AG10803 (cell line): ENCODE data around the gene INPPL1.

Experiments used
- DNase-seq: peaks from one replicate; pipeline ENCODE4 v3.0.0; 2010; ENCODE audit warnings: low read depth
- H3K4me3 ChIP-seq: 2 replicates; pipeline ENCODE4 v1.5.1; 2011; ENCODE audit warnings: mild to moderate bottlenecking, low read length, control low read depth
- TF ChIP-seq, protein P1 (sequence below): conservative IDR thresholded peaks from 2 replicates; pipeline ENCODE4 v1.5.1; 2011; ENCODE audit warnings: mild to moderate bottlenecking, low read length, control low read depth, inconsistent platforms

INPPL1 gene

DNA sequence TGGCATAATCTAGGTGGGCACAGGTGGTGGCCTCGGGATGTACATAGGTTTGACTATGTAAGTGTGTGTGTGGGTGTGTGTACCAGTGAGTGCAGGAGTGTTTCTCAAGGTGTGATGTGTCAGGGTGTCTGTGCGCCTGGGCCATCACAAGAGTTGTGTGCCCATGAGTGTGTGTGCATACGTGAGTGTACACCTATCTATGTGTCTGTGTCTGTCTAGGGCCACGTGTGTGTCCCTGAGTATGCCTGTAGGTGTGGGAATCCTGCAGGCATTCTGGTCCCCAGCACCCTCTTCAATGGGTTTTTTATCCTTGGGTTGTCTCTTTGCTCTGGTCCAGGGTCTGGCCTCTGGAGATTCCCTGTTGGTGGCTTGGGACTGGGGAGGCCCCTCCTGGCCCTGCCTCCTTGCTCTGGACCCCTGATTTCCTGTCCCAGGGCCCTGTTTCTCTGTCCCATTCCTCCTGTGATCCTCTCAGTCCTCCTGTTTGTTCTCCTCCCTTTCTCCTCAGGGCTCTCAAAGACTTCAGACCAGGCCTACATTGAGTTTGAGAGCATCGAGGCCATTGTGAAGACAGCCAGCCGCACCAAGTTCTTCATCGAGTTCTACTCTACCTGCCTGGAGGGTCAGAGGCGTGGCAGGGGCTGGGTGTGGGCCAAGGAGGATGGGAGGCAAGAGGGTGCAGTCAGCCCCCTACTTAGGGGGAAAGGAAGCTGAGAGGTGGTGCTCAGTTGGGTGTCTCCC is 9.4 kb downstream of the INPPL1 start:
- DNase-seq, result no peak
- no peak overlapping the region for H3K4me3 ChIP-seq
- TF ChIP-seq, protein P1, sequence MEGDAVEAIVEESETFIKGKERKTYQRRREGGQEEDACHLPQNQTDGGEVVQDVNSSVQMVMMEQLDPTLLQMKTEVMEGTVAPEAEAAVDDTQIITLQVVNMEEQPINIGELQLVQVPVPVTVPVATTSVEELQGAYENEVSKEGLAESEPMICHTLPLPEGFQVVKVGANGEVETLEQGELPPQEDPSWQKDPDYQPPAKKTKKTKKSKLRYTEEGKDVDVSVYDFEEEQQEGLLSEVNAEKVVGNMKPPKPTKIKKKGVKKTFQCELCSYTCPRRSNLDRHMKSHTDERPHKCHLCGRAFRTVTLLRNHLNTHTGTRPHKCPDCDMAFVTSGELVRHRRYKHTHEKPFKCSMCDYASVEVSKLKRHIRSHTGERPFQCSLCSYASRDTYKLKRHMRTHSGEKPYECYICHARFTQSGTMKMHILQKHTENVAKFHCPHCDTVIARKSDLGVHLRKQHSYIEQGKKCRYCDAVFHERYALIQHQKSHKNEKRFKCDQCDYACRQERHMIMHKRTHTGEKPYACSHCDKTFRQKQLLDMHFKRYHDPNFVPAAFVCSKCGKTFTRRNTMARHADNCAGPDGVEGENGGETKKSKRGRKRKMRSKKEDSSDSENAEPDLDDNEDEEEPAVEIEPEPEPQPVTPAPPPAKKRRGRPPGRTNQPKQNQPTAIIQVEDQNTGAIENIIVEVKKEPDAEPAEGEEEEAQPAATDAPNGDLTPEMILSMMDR, result no peak

DNA sequence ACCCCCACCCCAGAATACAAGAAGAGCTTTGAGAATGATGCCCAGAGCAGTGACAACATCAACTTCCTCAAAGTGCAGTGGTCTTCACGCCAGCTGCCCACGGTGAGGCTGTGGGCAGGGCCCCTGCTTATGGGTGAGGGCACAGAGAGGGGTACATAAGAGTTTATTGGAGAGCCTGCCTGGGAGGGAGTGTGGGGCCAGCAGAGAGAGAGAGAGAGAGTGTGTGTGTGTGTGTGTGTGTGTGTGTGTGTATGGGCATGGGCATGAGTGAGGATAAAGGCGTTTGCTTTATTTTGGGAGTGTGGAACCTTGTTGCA is 9.9 kb downstream of the INPPL1 start:
- no peak overlapping the region for H3K4me3 ChIP-seq
- TF ChIP-seq, protein P1, result no peak

DNA sequence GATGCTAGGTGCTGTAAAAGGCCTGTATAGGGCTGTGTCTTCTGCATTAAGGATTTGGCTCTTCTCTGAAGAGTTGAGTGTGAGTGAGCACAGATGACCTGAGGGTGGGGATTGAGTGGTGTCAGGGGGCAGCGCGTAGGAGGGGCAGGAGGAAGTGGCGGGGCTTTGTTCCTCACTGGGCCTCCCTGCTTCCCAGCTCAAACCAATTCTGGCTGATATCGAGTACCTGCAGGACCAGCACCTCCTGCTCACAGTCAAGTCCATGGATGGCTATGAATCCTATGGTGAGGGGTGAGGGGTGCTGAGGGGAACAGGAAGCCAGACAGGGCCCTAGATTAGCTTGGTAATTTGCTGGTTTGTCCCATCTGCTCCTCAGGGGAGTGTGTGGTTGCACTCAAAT is 10.4 kb downstream of the INPPL1 start:
- DNase-seq, result no peak
- TF ChIP-seq, protein P1, result no peak
- no peak overlapping the region for H3K4me3 ChIP-seq

More for the DNA sequence above, 9.9 kb downstream of the INPPL1 start:
- no peak for DNase-seq

DNA sequence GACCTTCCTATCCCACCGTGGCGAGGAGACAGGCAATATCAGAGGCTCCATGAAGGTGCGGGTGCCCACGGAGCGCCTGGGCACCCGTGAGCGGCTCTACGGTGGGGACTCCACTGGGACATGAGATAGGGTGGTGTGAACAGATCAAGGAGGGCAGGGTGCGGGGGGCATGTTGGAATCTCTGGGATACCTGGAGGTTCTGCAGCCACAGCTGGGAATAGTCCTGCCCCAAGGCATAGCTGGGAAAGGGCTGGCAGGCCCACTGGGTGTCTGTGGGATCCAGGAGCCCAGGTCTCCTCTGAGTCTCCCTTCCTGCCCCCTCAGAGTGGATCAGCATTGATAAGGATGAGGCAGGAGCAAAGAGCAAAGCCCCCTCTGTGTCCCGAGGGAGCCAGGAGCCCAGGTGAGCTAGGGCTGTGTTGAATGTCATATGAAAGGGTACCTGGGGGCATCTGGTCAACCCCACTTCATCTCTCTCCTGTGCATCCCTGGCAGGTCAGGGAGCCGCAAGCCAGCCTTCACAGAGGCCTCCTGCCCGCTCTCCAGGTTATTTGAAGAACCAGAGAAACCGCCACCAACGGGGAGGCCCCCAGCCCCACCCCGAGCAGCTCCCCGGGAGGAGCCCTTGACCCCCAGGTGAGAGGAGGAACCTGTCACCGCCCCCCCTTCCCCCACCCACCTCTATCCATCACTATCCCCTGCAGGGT is 10.9 kb downstream of the INPPL1 start:
- no peak overlapping the region for H3K4me3 ChIP-seq
- TF ChIP-seq, protein P1, result no peak
- no peak for DNase-seq

DNA sequence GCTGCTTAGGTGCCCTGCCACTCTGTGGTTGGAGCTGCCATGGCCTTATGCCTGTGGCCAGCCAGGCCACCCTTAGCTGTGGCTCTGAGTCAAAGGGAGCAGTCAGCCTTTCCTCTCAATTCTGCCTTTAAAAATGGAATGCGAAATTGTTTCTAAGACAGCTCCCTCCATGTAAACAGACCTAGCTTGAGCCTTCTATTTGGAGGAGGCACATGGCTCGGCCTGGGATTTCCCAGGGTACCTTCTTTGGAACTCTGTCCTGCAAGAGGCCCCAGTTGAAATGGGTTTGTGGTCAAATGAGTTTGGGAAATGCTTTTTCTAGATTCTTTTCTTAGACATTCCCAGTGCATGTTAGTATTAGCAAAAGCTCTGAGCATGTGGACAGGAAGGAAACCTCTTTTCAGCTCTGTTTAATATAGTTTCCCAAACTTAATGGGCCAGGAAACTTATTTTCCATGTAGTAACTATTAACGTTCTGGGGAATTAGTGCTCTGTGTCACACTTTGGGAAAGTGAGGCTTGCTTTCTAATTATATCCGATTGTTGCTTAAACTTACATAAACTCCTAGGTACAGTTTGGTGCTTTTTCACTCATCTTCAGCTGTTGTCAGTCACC is 11.6 kb downstream of the INPPL1 start:
- no peak for DNase-seq
- TF ChIP-seq, protein P1, result no peak
- no peak overlapping the region for H3K4me3 ChIP-seq

DNA sequence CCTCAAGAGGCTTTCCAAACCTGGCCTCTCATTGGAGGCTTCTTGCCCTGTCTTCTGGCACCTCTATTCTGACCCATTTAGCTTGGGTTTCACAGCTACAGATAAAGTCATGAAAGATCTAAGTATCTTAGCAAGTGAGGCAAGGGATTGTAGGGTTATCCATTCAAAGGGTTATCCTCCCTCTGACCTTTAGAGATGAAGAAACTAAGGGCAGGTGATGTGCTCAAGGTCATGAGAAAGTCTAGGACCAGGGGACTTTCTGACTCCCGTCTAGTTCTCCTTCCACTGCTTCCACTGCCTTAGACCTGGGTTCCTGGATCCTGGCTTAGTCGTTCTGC is 12.2 kb downstream of the INPPL1 start:
- no peak for DNase-seq
- H3K4me3 ChIP-seq, result no peak overlapping the region
- TF ChIP-seq, protein P1, result no peak
